Stimulated activated memory B cell treated with anti-CD40 and anti-IgM and Interleukin-4, amounts not matched to agents 10 μg/mL and 1 μg/mL and 100 μg/mL, for 72 hours (primary cell): Measurements from ENCODE around the gene AADAC.
"Not testable (repeated sequence)": the region's sequence is repeated elsewhere in the genome, so short reads cannot be mapped to it uniquely, and the experiment has no call there.

ENCODE experiments used
- ATAC-seq: fragments of 150-1000 bp; cut with Tn5 transposase; 2 replicates; pipeline ENCODE4 v1.10.0; 2021
- H3K27ac Mint-ChIP-seq: one replicate; pipeline ENCODE4 v1.8.0; 2022; ENCODE audit warnings: mild to moderate bottlenecking, mixed read lengths
- H3K27me3 Mint-ChIP-seq: one replicate; pipeline ENCODE4 v1.8.0; 2022; ENCODE audit warnings: mixed read lengths
- H3K36me3 Mint-ChIP-seq: one replicate; pipeline ENCODE4 v1.8.0; 2022; ENCODE audit warnings: mixed read lengths
- H3K4me1 Mint-ChIP-seq: one replicate; pipeline ENCODE4 v1.8.0; 2022; ENCODE audit warnings: mixed read lengths
- H3K4me3 Mint-ChIP-seq: one replicate; pipeline ENCODE4 v1.8.0; 2022; ENCODE audit warnings: mild to moderate bottlenecking, moderate library complexity, mixed read lengths
- H3K9me3 Mint-ChIP-seq: one replicate; pipeline ENCODE4 v1.8.0; 2022; ENCODE audit warnings: mixed read lengths

Gene AADAC

GRCh38 chr3:151818361-151818760 is 4.4 kb downstream of the AADAC start:
- peaks cover 6% of the 10 kb centered on the region for H3K27me3 Mint-ChIP-seq
- H3K4me1 Mint-ChIP-seq: no peaks in the 10 kb centered on the region
- ATAC-seq: no peak
- H3K27ac Mint-ChIP-seq: no peak overlapping the region
- H3K4me3 Mint-ChIP-seq: no peak overlapping the region
- H3K9me3 Mint-ChIP-seq: no peaks in the 10 kb centered on the region
- H3K36me3 Mint-ChIP-seq: no peaks in the 10 kb centered on the region

- H3K4me1 Mint-ChIP-seq: no peaks in the 10 kb centered on the region
- H3K27ac Mint-ChIP-seq: no peak overlapping the region
- H3K27me3 Mint-ChIP-seq: peaks cover 6% of the 10 kb centered on the region
- H3K9me3 Mint-ChIP-seq: no peaks in the 10 kb centered on the region
- no peak for ATAC-seq
- H3K36me3 Mint-ChIP-seq: no peaks in the 10 kb centered on the region
- H3K4me3 Mint-ChIP-seq: no peak overlapping the region
Measured at GRCh38 chr3:151819910-151820309, 6.0 kb downstream of the AADAC start.

GRCh38 chr3:151827816-151828215 is 13.9 kb downstream of the AADAC start:
- H3K4me3 Mint-ChIP-seq: no peak overlapping the region
- H3K36me3 Mint-ChIP-seq: no peaks in the 10 kb centered on the region
- no peak overlapping the region for H3K27ac Mint-ChIP-seq
- no peak for ATAC-seq
- no peaks in the 10 kb centered on the region for H3K4me1 Mint-ChIP-seq
- H3K9me3 Mint-ChIP-seq: peaks cover 6% of the 10 kb centered on the region
- H3K27me3 Mint-ChIP-seq: peaks cover 23% of the 10 kb centered on the region

GRCh38 chr3:151835751-151836525 is 22.0 kb downstream of the AADAC start:
- Mint-ChIP-seq H3K9me3 (no peaks in the 10 kb centered on the region), H3K27me3 (peaks cover 10% of the 10 kb centered on the region), H3K4me3 (no peak overlapping the region), H3K27ac (no peak overlapping the region), H3K36me3 (no peaks in the 10 kb centered on the region), H3K4me1 (no peaks in the 10 kb centered on the region)
- no peak for ATAC-seq

GRCh38 chr3:151837057-151837456 is 23.1 kb downstream of the AADAC start:
- H3K36me3 Mint-ChIP-seq: no peaks in the 10 kb centered on the region
- H3K4me1 Mint-ChIP-seq: no peaks in the 10 kb centered on the region
- H3K27me3 Mint-ChIP-seq: peaks cover 8% of the 10 kb centered on the region
- H3K4me3 Mint-ChIP-seq: no peak overlapping the region
- no peaks in the 10 kb centered on the region for H3K9me3 Mint-ChIP-seq
- H3K27ac Mint-ChIP-seq: no peak overlapping the region
- ATAC-seq: no peak

- Mint-ChIP-seq H3K4me1 (no peaks in the 10 kb centered on the region), H3K27me3 (peaks cover 8% of the 10 kb centered on the region), H3K27ac (no peak overlapping the region), H3K4me3 (no peak overlapping the region), H3K36me3 (no peaks in the 10 kb centered on the region), H3K9me3 (no peaks in the 10 kb centered on the region)
- ATAC-seq: peak; percentile 59
Measured at GRCh38 chr3:151838574-151839312, 24.8 kb downstream of the AADAC start.

- peaks cover 5% of the 10 kb centered on the region for H3K27me3 Mint-ChIP-seq
- H3K9me3 Mint-ChIP-seq: no peaks in the 10 kb centered on the region
- ATAC-seq: no peak
- no peaks in the 10 kb centered on the region for H3K4me1 Mint-ChIP-seq
- no peaks in the 10 kb centered on the region for H3K36me3 Mint-ChIP-seq
- H3K27ac Mint-ChIP-seq: no peak overlapping the region
- H3K4me3 Mint-ChIP-seq: no peak overlapping the region
Measured at GRCh38 chr3:151839313-151839631, 25.4 kb downstream of the AADAC start.

- no peak overlapping the region for H3K27ac Mint-ChIP-seq
- no peak for ATAC-seq
- no peaks in the 10 kb centered on the region for H3K4me1 Mint-ChIP-seq
- no peaks in the 10 kb centered on the region for H3K36me3 Mint-ChIP-seq
- no peak overlapping the region for H3K4me3 Mint-ChIP-seq
- H3K9me3 Mint-ChIP-seq: no peaks in the 10 kb centered on the region
- H3K27me3 Mint-ChIP-seq: no peaks in the 10 kb centered on the region
Measured at GRCh38 chr3:151841801-151842200, 27.9 kb downstream of the AADAC start.

GRCh38 chr3:151843275-151843674 is 29.4 kb downstream of the AADAC start:
- no peaks in the 10 kb centered on the region for H3K9me3 Mint-ChIP-seq
- peaks cover 2% of the 10 kb centered on the region for H3K27me3 Mint-ChIP-seq
- H3K27ac Mint-ChIP-seq: no peak overlapping the region
- H3K36me3 Mint-ChIP-seq: no peaks in the 10 kb centered on the region
- no peak for ATAC-seq
- no peaks in the 10 kb centered on the region for H3K4me1 Mint-ChIP-seq
- no peak overlapping the region for H3K4me3 Mint-ChIP-seq

GRCh38 chr3:151845306-151845905 is 31.5 kb downstream of the AADAC start:
- H3K27me3 Mint-ChIP-seq: peaks cover 23% of the 10 kb centered on the region
- peaks cover 4% of the 10 kb centered on the region for H3K36me3 Mint-ChIP-seq
- H3K4me3 Mint-ChIP-seq: no peak overlapping the region
- peaks cover 3% of the 10 kb centered on the region for H3K9me3 Mint-ChIP-seq
- ATAC-seq: no peak
- no peaks in the 10 kb centered on the region for H3K4me1 Mint-ChIP-seq
- H3K27ac Mint-ChIP-seq: no peak overlapping the region

- not testable (repeated sequence) for ATAC-seq, H3K4me3 Mint-ChIP-seq, H3K4me1 Mint-ChIP-seq, H3K27ac Mint-ChIP-seq
- Mint-ChIP-seq H3K9me3 (peaks cover 14% of the 10 kb centered on the region), H3K27me3 (peaks cover 37% of the 10 kb centered on the region), H3K36me3 (peaks cover 16% of the 10 kb centered on the region)
Measured at GRCh38 chr3:151850065-151850464, 36.1 kb downstream of the AADAC start.

- Mint-ChIP-seq H3K4me1 (no peaks in the 10 kb centered on the region), H3K9me3 (peaks cover 14% of the 10 kb centered on the region), H3K36me3 (peaks cover 16% of the 10 kb centered on the region), H3K27me3 (peaks cover 51% of the 10 kb centered on the region), H3K4me3 (no peak overlapping the region), H3K27ac (no peak overlapping the region)
- ATAC-seq: no peak
Measured at GRCh38 chr3:151852074-151852811, 38.3 kb downstream of the AADAC start.

- H3K4me1 Mint-ChIP-seq: no peaks in the 10 kb centered on the region
- peaks cover 5% of the 10 kb centered on the region for H3K36me3 Mint-ChIP-seq
- peaks cover 4% of the 10 kb centered on the region for H3K9me3 Mint-ChIP-seq
- peaks cover 20% of the 10 kb centered on the region for H3K27me3 Mint-ChIP-seq
- no peak for ATAC-seq
- H3K4me3 Mint-ChIP-seq: no peak overlapping the region
- no peak overlapping the region for H3K27ac Mint-ChIP-seq
Measured at GRCh38 chr3:151856118-151856517, 42.2 kb downstream of the AADAC start.

- no peak overlapping the region for H3K27ac Mint-ChIP-seq
- H3K4me1 Mint-ChIP-seq: no peaks in the 10 kb centered on the region
- H3K36me3 Mint-ChIP-seq: peaks cover under 1% of the 10 kb centered on the region
- H3K9me3 Mint-ChIP-seq: no peaks in the 10 kb centered on the region
- no peak for ATAC-seq
- no peak overlapping the region for H3K4me3 Mint-ChIP-seq
- peaks cover 15% of the 10 kb centered on the region for H3K27me3 Mint-ChIP-seq
Measured at GRCh38 chr3:151856641-151857040, 42.7 kb downstream of the AADAC start.

- Mint-ChIP-seq H3K27me3 (peaks cover 13% of the 10 kb centered on the region), H3K36me3 (no peaks in the 10 kb centered on the region), H3K27ac (no peak overlapping the region), H3K9me3 (no peaks in the 10 kb centered on the region), H3K4me1 (no peaks in the 10 kb centered on the region), H3K4me3 (no peak overlapping the region)
- no peak for ATAC-seq
Measured at GRCh38 chr3:151859233-151859673, 45.3 kb downstream of the AADAC start.
